OCI-LY7 (cell line): ENCODE data around the gene SHC1. TPM values are rescaled to one million over a fixed set of nuclear protein-coding genes. Genes with fewer than 3 reads are reported as not detected.

ENCODE experiments used
- BruUV-seq: library from RNA; stranded (reverse); fragments of 400-500 nt; replicated peaks from 2 replicates; lab custom pipeline; 2021; lab: Mats Ljungman, UMichigan
- CTCF ChIA-PET: fragments of 300-600 bp; sonication (Branson Sonifier 250); formaldehyde crosslinking; loops from one replicate; lab custom pipeline; 2022; ENCODE audit warnings: antibody characterized with exemption; ENCODE audit not compliant: unreplicated experiment; lab: Charles Lee
- POLR2A ChIA-PET: fragments of 300-600 bp; sonication (Branson Sonifier 250); formaldehyde crosslinking; loops from one replicate; lab custom pipeline; 2022; ENCODE audit warnings: antibody characterized with exemption; lab: Charles Lee
- DNase-seq: peaks from one replicate; pipeline ENCODE4 v3.0.0-alpha.2; 2015; ENCODE audit warnings: low spot score
- H2AFZ ChIP-seq: fragments of 200-600 bp; sonication (generic), shearing (Covaris generic); 2 replicates; pipeline ENCODE4 v1.6.1; 2014; ENCODE audit warnings: mild to moderate bottlenecking, antibody characterized with exemption, low read length, moderate library complexity
- H3K27ac ChIP-seq: fragments of 200-600 bp; sonication (generic); 2 replicates; pipeline ENCODE4 v1.5.1; 2014; ENCODE audit warnings: mixed run types, low read depth, mild to moderate bottlenecking, moderate library complexity, low read length, inconsistent platforms; ENCODE audit not compliant: poor library complexity, severe bottlenecking
- H3K36me3 ChIP-seq: fragments of 200-600 bp; sonication (generic); 2 replicates; pipeline ENCODE4 v1.6.1; 2014; ENCODE audit warnings: mild to moderate bottlenecking, antibody characterized with exemption, low read length, moderate library complexity, mixed read lengths; ENCODE audit not compliant: insufficient read depth
- H3K4me1 ChIP-seq: fragments of 200-600 bp; sonication (generic); 2 replicates; pipeline ENCODE4 v1.5.1; 2014; ENCODE audit warnings: mild to moderate bottlenecking, low read length; ENCODE audit not compliant: insufficient read depth, poor library complexity, severe bottlenecking
- H3K4me2 ChIP-seq: fragments of 200-600 bp; sonication (generic); 2 replicates; pipeline ENCODE4 v1.6.1; 2014; ENCODE audit warnings: mild to moderate bottlenecking, low read length
- H3K4me3 ChIP-seq: fragments of 200-600 bp; sonication (generic); 2 replicates; pipeline ENCODE4 v1.5.1; 2014; ENCODE audit warnings: mild to moderate bottlenecking, low read depth, low read length; ENCODE audit not compliant: poor library complexity, severe bottlenecking
- H3K79me2 ChIP-seq: fragments of 200-600 bp; sonication (generic); 2 replicates; pipeline ENCODE4 v1.6.1; 2016; ENCODE audit warnings: low read depth, mild to moderate bottlenecking, low read length, moderate library complexity, mixed read lengths; ENCODE audit not compliant: insufficient read depth
- H3K9me2 ChIP-seq: fragments of 200-600 bp; sonication (generic); 2 replicates; pipeline ENCODE4 v1.6.1; 2016; ENCODE audit warnings: mild to moderate bottlenecking, low read length, mixed read lengths; ENCODE audit not compliant: insufficient read depth
- H3K9me3 ChIP-seq: fragments of 200-600 bp; sonication (generic); 2 replicates; pipeline ENCODE4 v1.6.1; 2014; ENCODE audit warnings: mild to moderate bottlenecking, mixed run types, low read length, mixed read lengths
- H4K20me1 ChIP-seq: fragments of 200-600 bp; sonication (generic); 2 replicates; pipeline ENCODE4 v1.6.1; 2014; ENCODE audit warnings: mild to moderate bottlenecking, antibody characterized with exemption, low read length, moderate library complexity, mixed read lengths; ENCODE audit not compliant: insufficient read depth
- CTCF ChIP-seq: fragments of 200-600 bp; sonication (generic); conservative IDR thresholded peaks from 2 replicates; pipeline ENCODE4 v1.5.1; 2014; ENCODE audit warnings: mild to moderate bottlenecking, antibody characterized with exemption, low read length, moderate library complexity, mixed read lengths
- EZH2phosphoT487 ChIP-seq: fragments of 200-600 bp; sonication (generic); IDR thresholded peaks from 2 replicates; pipeline ENCODE4 v1.6.1; 2018; ENCODE audit warnings: low read depth, borderline replicate concordance, mild to moderate bottlenecking, mixed run types, antibody characterized with exemption, low read length, moderate library complexity, mixed read lengths
- intact Hi-C: fragments of 100-400 bp; cut with micrococcal nuclease; formaldehyde crosslinking; loops from one replicate; pipeline ENCODE4 v1.10.0; 2022; ENCODE audit not compliant: unreplicated experiment
- total RNA-seq, 2 experiments: library from RNA; depleted of rRNA in 1 of 2; stranded (reverse); fragments of >200 nt in 1 of 2; shearing (Covaris generic) in 1 of 2; gene quantifications; 2 replicates each; pipeline ENCODE4 v1.2.3, GENCODE V29; 2014 to 2022

SHC1 gene
- total RNA-seq, 2 experiments from 2014 or later: 37.6 to 77.4 TPM

- Histone ChIP-seq H3K79me2 (peaks cover 4% of the 10 kb centered on the region; the same call in 1 of the 2 replicates), H4K20me1 (no peaks in the 10 kb centered on the region), H3K4me3 (no peak overlapping the region), H3K9me2 (no peaks in the 10 kb centered on the region), H2AFZ (no peak overlapping the region), H3K4me1 (peaks cover 76% of the 10 kb centered on the region), H3K36me3 (no peaks in the 10 kb centered on the region), H3K27ac (no peak overlapping the region), H3K4me2 (peak overlapping the region; percentile 35), H3K9me3 (no peaks in the 10 kb centered on the region)
- no TSS peak for BruUV-seq
- TF ChIP-seq CTCF (no peak), EZH2phosphoT487 (no peak)
- ChIA-PET POLR2A (interaction anchor here (0.6 kb wide), 1 partner anchor 12 kb away, joined by 4 read pairs; no protein-coding TSS in a partner anchor), CTCF (interaction anchor here (0.6 kb wide), 1 partner anchor 9 kb away, joined by 3 read pairs; no protein-coding TSS in a partner anchor)
- no peak for DNase-seq
- intact Hi-C loops: no loop called here
Observed at GRCh38 chr1:155008015-155008941, 37.7 kb upstream of the SHC1 start.

- no TSS peak for BruUV-seq
- Histone ChIP-seq H3K27ac (no peak overlapping the region), H3K4me3 (no peak overlapping the region), H3K9me3 (no peaks in the 10 kb centered on the region), H3K79me2 (peaks cover 10% of the 10 kb centered on the region; the same call in 1 of the 2 replicates), H3K9me2 (no peaks in the 10 kb centered on the region), H3K4me1 (peaks cover 67% of the 10 kb centered on the region), H3K4me2 (0 out of 2 replicates have a peak overlapping the region, but pooled peaks have one; percentile 3), H4K20me1 (no peaks in the 10 kb centered on the region), H3K36me3 (no peaks in the 10 kb centered on the region), H2AFZ (no peak overlapping the region)
- ChIA-PET CTCF (no interaction called here), POLR2A (no interaction called here)
- intact Hi-C loops: no loop called here
- TF ChIP-seq CTCF: no peak
- no peak for TF ChIP-seq EZH2phosphoT487
- DNase-seq: no peak
Observed at GRCh38 chr1:155007251-155007828, 36.8 kb upstream of the SHC1 start.
